Measurements from ENCODE around the gene CTBP2.

The CTBP2 gene

DNA sequence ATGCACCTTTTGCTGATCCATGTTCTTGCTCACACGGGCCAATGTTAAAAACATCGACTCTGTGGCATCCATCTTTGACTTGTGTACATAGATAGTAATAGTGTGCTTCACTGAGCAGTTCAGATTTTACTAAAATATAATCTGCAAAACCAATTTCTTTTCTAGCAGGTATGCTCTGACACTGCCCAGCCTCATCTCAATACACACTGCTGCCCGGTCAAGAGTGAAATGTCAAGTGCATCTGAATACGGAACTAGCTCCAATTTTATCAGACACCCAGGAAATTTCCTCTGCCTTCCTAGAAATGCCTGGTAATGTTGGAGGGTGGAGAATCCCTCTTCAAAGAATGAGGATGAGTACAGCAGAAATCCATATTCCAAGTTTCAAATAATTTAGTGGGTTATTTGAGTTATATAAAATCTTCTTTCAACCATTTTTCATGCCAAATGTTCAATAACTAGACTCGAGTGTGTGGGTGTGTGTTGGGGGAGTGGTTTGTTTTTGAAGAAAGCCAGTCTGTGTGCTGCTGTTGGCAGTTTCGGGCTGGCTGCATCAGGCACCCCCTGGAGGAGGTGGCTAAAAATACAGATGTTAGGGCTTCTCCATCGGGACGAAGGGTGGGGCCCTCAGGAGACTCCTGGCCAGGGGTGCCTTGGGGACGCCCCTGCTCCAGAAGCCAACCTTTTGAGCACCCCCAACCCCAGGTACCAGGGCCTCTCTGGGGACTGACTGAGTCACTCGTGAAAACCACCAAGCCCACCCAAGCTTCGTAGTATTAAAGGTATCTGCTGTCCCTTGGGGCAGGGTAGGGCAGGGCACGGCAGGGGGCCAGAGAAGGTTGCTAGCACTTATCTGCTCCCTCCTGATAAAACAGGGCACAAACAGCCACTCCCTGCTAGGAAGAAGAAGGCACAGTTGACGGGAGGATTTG lies 15.4 kb downstream of the CTBP2 start:
- peak; percentile 33 for DNase-seq

GRCh38 chr10:125144206-125144605 lies 16.2 kb downstream of the CTBP2 start:
- no peak for DNase-seq

GRCh38 chr10:125142946-125143345 lies 17.4 kb downstream of the CTBP2 start:
- DNase-seq: no peak

GRCh38 chr10:125141860-125142484 lies 18.4 kb downstream of the CTBP2 start:
- DNase-seq: no peak

- no peak for DNase-seq
Observed at GRCh38 chr10:125141150-125141859, 19.1 kb downstream of the CTBP2 start.

DNA sequence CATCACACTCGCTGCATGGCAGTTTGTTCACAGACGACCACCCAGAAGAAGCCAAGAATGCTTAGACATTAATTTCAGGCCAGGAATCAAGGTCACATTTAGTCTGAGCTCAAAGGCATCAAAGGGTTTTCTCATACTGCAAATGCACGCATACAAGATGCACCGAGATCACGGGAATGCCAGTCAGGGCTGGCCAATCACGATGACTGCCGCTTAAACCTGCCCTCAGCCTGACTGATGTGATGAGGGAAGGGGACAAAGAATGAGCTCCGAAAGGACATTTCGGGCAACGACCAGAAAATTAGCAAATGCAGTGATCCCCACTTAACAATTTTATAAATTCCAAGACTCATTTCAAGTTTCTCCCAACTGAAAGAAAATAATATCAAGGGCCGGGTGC lies 20.2 kb downstream of the CTBP2 start:
- DNase-seq: no peak

DNA sequence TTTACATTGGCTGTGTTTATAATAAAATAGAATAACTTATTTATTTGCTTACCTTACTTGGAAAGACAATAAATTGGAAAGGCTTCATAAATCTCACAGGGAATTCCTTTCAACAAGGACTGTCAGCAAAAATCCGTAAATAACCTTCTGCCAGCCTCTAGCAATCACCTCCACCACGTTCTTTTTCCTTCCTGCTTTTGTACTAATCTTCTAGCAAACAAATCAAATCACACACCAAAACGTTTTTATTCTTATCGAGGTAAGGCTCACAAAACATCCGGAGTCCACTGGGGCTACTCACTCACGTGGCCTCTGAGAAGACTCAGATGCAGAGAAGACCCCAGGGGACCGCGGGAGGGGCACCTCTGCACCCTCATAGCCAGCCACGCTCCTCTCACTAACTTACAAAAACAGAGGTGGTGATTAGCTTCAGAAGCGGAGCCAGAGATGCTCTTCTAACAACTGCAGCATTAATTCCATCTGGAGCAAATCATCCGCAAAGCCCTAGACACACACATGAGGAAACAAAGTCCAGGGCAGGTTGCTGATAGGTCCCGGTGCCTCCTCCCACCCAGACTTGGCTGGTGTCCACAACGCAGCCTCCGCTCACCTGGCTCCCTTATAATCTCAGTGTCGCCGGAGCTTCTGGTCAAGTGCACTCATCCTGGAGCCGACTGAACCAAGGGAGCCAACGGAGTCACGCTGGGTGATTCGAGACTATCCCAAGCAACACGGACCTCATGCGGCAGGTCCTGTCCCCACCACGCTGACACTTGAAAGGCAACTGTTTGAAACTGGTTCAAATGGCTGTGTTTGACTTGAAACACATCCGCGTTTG lies 22.5 kb downstream of the CTBP2 start:
- no peak for DNase-seq

- no peak for DNase-seq
Observed at GRCh38 chr10:125136087-125136486, 24.3 kb downstream of the CTBP2 start.

DNA sequence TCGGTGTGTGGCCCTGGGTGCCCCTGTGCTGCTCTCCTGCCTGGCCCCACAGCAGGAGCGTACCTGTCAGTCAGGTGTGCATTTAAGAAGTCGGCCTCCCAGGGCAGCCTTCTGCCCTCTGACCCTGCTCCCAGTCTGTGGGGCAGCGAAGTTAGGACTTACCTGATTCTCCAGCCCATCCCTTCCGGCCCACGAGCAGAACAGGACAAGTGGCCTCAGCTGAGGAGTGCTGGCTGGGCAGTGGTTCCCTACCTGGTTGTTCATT lies 24.7 kb downstream of the CTBP2 start:
- no peak for DNase-seq

DNA sequence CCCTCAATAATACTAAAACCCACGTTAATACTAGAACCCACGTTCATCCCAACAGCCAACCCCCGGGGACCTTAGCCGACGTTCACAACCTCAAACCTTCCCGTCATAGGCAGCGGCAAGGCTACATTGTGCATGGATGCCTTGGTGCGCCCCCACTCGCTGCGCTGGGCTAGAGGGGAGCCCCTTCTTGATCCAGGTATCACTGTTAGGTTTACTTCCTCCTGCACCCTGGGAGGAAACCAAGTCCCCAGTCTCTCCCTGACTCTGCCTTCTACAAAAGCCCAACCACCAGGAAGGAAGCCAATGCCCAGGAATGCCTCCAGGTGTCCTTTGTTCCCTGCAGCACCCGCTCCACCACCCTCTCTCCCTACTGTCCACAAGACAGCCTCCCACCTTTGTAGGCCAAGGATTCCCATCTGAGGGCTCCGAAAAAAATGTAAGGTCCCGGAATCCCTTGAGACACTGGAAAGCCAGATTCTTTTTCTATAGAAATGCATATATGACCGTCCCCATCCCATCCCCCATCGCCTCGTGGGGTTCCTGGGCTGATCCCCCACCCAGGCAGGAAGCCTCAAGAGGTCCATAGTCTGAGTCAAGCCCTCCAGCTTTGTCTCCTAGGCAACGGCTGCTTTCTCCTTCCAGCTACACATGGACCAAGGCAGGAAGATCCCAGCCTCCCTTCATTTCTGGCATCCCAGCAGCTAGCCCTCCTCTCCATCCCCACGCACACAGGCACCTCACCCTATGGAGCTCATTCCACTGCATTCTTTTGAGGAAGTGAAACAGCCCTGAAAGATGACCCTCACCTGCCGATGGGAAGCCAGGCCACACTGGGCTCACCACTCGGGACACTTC lies 25.2 kb downstream of the CTBP2 start:
- DNase-seq: no peak

DNA sequence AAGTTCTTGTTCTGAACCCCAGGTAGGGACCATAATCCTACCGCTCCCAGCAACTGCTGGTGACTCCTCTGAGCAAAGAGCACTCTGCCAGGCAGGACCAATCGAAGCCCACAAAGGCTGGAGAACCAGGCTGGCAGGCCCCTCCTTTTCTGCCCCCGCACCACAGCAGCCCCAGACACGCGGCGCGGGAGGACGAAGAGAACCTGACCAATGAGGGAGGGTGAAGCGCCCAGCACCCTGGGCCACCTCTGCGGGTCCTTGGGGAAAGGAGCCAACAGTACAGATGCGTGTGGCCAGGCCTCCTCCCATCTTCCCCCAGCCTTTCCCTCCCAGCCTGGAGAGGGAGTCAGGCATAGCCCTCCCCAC lies 25.9 kb downstream of the CTBP2 start:
- DNase-seq: no peak

- DNase-seq: no peak
Observed at GRCh38 chr10:125133696-125134482, 26.5 kb downstream of the CTBP2 start.

GRCh38 chr10:125132344-125132743 lies 28.0 kb downstream of the CTBP2 start:
- no peak for DNase-seq

GRCh38 chr10:125130916-125131315 lies 29.4 kb downstream of the CTBP2 start:
- DNase-seq: no peak

- no peak for DNase-seq
Observed at GRCh38 chr10:125130260-125130659, 30.1 kb downstream of the CTBP2 start.

DNA sequence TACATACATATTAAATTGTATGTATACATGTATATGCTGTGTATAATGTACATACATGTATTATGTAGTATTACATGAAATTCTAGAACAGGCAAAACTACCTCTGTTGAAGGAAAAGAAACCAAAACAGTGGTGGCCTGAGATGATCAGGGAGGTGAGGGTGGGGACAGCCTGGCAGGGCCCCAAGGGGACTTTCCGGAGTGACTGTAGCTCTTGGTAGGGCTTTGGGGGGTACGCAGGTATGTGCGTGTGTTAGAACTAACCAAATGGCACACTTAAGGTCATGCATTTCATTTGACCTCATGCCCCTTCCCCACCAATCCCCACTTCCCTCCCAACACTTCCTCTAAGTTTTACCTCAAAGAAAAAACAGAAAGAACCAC lies 31.3 kb downstream of the CTBP2 start:
- DNase-seq: no peak

GRCh38 chr10:125128397-125129075 lies 31.8 kb downstream of the CTBP2 start:
- DNase-seq: no peak

GRCh38 chr10:125127986-125128385 lies 32.4 kb downstream of the CTBP2 start:
- DNase-seq: no peak

- no peak for DNase-seq
Observed at GRCh38 chr10:125127110-125127509, 33.3 kb downstream of the CTBP2 start.

DNA sequence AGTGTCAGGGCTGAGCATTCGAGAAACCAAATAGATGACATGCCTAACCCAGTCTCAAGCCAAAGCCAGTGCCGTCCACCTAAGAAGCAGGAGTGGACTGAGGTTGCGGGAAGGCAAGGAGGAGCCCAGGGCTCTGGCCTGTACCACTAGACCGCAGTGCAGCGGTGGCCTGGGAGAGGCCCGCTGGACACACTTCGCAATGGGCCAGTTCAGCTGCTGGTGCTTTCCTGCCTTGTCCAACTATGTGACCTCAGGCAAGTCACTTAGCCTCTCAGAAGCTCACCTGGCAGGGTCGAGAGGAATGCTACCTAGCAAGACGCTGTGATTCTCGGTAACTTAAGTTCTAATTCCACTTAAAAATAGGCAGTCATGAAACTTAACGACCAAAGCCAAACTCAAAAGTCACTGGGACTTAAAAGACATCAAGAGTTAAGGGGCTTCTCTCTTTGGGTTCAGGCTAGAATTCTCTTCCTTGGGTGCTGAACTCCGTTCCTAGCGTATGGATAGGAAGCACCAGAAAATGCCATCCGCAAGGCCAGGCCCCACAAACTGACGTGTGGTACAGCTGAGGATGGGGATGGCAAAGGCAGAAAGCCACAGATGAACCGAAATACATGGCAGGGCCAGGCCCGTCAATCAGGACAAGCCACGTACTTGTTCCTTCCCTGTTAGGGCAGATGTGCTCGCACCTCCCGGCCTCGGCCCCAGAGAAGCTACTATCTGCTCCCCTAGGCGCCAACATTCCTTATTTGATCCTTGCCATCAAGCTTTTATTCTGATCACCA lies 34.2 kb downstream of the CTBP2 start:
- DNase-seq: no peak

Measured in activated CD4-positive, alpha-beta T cell treated with anti-CD3 and anti-CD28 coated beads, Interleukin-10, Interleukin-2, amounts not matched to agents 100 ng/mL and 50 ng/mL, durations not matched to agents 16 hours and 8 hours (primary cell).